Thyroid gland (tissue), 4 donors: ENCODE results near the gene NDUFAF8.

Experiments
- POLR2A ChIP-seq, 2 donors: fragments of 450-650 bp; IDR thresholded peaks; one replicate each; pipeline ENCODE4 v1.6.1; 2017; ENCODE audit warnings: antibody characterized with exemption in 2 of 2, mild to moderate bottlenecking in 2 of 2, moderate library complexity in 1 of 2
- TF ChIP-seq, protein P1 (sequence below), 6 experiments: fragments of 200-600 bp in 3 of 6; fragments of 450-650 bp in 3 of 6; sonication (generic) in 3 of 6; IDR thresholded peaks; one replicate each; pipeline ENCODE4 v1.5.1; 2016 to 2019; ENCODE audit warnings: antibody characterized with exemption in 6 of 6, mild to moderate bottlenecking in 2 of 6, inconsistent platforms in 1 of 6, moderate library complexity in 1 of 6

DNA sequence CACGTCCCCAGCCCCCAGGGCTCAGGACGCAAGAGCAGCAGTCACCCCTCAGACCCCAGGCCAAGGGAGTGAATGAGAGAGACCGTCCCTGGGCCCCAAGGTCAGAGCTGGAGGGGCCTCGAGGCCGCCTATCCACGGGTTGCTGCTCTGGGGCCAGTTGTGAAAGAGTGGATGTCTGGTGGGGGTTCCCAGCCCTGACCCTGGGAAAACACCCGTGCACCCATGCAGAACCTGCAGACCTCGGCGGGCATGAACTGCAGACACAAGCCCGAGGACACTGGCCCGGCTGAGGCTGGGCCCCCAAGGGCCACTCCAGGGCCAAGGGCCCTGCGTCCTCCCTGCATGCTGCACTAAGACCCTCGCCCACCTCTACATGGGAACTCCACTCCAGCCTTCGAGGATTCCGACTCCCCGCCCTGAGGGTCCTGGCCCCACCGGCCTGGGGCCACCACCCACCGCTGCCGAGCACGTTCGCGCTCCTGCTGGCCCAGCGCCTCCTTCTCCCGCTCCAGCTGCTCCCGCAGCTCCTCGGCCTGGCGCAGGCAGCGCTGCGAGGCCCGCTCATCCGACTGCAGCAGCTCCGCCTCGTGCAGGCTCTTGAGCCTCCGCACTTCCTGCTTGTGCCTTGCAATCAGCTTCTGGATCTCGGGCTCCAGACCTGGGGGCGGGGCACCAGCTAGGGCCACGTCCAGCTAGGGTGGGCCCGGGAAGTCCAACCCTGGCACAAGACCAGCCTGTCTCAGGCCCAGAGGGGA, 45.5 kb upstream of the NDUFAF8 start:
- no peak for TF ChIP-seq POLR2A (IDR thresholded peaks at IDR 0.05)
- TF ChIP-seq, protein P1, sequence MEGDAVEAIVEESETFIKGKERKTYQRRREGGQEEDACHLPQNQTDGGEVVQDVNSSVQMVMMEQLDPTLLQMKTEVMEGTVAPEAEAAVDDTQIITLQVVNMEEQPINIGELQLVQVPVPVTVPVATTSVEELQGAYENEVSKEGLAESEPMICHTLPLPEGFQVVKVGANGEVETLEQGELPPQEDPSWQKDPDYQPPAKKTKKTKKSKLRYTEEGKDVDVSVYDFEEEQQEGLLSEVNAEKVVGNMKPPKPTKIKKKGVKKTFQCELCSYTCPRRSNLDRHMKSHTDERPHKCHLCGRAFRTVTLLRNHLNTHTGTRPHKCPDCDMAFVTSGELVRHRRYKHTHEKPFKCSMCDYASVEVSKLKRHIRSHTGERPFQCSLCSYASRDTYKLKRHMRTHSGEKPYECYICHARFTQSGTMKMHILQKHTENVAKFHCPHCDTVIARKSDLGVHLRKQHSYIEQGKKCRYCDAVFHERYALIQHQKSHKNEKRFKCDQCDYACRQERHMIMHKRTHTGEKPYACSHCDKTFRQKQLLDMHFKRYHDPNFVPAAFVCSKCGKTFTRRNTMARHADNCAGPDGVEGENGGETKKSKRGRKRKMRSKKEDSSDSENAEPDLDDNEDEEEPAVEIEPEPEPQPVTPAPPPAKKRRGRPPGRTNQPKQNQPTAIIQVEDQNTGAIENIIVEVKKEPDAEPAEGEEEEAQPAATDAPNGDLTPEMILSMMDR (IDR thresholded peaks at IDR 0.05), result no peak
